Cardiac septum (tissue), 1 donor: ENCODE data around the gene VPS9D1. TPM values are rescaled to one million over a fixed set of nuclear protein-coding genes. Genes with fewer than 3 reads are reported as not detected.
"Not testable (repeated sequence)": the region's sequence is repeated elsewhere in the genome, so short reads cannot be mapped to it uniquely, and the experiment has no call there.

ENCODE experiments used
- DNase-seq: peaks from one replicate; pipeline ENCODE4 v3.0.0-alpha.2; 2020; ENCODE audit warnings: low spot score
- intact Hi-C: fragments of 100-400 bp; cut with DNase I; formaldehyde crosslinking; loops from one replicate; pipeline ENCODE4 v1.14.0; 2022
- total RNA-seq: library from RNA; stranded (reverse); fragmentation: NEBNext Ultra II Directional; extraction: Animal tissue kit (Norgen Biotek cat#: 25700); gene quantifications from one replicate; pipeline ENCODE4 v1.2.1, GENCODE V29; 2021
- donor health status: DM: no; HTN: no; CAD: no.

Gene VPS9D1
- total RNA-seq, 1 donor from 2014 or later: 19.7 TPM

DNA sequence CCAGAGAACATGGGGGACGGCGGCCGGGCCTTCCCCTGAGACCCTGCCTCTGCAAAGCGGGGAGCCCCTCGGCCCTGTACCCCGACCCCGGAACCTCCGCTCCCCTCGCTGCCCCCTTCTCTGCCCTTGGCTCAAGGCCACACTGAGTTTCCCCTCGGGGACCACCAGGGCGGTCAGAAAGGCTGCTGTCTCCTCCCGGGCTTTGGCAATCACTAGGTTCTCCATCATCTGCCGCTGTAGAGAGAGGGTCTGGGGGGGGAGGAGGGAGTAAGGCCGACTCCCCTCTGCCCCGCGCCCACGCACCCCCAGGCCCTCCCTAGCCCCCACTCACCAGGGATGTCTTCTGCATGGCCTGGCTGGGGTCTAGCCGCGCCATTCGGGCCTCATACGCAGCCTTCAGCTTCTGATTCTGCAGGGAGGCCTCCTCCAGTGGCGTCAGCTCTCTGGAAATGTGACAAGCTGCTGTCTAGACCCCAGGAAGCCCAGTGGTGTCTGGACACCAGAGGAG lies 8.4 kb downstream of the VPS9D1 start:
- intact Hi-C loops: no loop called here

DNA sequence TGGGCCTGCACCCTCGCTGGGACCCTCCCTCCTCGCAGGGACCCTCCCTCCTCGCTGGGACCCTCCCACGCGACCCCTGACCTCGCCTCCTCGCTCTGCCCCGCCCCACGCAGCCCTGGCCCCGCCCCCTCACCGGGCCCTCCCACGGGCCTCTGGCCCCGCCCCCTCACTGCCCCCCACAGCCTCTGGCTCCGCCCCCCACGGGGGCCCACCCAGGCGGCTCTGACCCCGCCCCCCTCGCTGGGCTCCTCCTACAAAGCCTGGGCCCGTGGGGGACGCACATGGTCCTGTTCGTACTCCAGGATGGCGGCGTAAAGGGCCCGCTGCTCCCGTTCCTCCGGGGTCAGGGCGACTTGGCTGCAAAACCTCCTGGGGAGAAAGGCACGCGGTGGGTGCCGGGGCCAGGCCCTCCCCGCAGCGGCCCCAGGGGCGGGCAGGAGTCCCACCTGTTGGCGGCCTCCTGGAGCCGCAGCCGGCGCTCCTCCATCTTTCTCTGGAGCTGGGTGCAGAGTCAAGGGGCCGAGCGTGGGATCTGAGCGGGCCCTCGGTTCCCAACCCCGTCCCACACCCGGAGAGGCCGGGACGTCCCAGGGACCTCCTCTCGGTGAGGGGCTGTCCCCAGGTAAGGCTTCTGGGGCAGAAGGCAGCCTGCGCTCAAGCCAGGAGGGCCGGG lies 9.0 kb downstream of the VPS9D1 start:
- DNase-seq: no peak
- intact Hi-C loops: no loop called here

More for the DNA sequence above, 8.4 kb downstream of the VPS9D1 start:
- DNase-seq: no peak

DNA sequence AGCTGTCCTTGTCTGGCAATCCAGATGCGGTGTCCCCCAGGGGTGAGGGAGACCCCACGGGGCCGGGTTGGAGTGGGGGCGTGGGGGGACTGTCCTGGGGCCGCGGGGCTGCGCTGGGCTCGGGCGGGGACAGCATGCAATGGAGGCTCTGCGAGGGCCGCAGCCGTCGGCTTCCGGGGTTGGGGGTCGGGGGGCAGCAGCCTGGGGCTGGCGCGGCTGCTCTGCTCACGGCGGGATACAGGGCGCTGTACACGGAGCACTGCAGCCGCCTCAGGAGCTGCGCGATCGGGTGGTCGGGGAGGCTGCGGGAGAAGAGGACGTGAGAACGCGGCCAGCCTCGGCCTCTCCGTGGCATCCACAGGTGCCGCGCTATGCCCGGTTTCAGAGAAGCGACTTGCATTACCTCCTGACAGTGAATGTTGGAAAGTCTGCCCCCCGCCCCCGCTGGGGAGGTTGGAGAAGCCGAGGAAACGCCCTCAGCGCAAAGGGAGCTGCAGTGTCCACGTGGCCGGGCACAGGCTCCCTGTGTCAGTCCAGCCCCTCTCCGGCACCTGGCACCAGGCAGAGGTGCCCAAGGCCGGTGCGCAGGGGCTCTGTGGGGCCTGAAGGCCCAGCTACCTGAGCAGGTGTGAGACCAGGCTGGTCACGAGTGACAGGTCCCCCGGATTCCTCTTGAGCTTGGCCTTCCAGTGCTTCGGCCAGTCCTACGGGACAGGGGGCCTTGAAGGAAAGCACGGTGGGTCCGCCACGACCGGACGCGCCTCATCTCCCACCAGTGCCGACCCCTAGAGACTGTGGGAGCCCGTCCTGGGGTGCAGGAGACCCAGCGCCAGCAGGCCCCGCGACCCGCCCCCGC lies 9.8 kb downstream of the VPS9D1 start:
- intact Hi-C loops: no loop called here
- DNase-seq: no peak

DNA sequence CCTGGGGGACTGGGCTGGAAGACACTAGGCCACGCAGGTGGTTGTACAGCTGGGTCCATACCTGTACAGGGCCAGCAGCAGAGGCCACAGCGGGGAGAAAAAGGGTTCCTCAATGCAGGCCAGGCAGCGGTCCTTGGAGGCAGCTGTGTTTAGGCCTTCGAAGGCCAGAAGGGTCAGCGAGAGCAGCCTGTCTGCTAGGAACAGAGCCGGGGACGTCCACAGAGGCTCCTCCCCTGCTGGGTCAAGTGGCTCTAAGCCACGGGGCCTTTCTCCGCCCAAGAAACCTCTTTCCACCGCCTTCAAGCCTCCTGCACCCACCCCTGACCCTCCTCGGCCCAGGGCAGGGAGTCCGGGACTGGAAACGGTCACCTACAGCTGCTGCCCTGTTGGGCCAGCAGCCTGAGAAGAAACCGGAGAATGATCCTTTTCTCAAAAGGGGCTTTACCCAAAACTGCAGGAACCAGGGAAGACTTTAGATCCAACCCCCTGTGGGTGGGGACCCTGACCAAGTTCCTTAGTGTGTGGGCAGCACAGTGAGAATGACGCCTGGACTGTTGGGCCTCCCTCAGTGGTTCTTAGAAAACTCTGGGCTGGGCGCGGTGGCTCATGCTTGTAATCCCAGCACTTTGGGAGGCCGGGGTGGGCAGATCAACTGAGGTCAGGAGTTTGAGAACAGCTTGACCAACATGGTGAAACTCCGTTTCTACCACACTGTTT lies 10.8 kb downstream of the VPS9D1 start:
- intact Hi-C loops: loop anchor here (5.0 kb wide), 1 partner anchor 82 kb away; no protein-coding TSS in a partner anchor

DNA sequence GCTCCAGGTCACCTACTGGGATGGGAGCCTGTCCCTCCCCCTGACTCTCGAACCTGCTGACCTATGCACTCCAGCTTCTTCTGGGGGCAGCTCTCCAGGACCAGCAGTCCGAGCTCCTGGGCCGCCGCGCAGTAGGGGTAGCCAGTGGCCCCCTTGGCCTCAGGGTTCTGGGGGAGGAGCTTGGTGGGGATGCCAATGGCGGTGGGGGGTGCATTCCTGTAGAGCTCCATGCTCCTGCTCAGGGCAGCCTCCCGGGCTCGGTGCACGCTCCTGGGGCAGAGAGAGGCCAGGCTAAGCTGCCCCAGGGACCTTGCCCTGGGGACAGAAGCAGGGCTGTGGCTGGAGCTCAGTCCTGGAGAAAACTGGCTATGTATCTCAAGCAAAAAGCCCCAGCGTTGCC lies 11.5 kb downstream of the VPS9D1 start:
- intact Hi-C loops: loop anchor here (5.0 kb wide), 1 partner anchor 83 kb away; no protein-coding TSS in a partner anchor
- DNase-seq: no peak

More for the DNA sequence above, 10.8 kb downstream of the VPS9D1 start:
- no peak for DNase-seq

- intact Hi-C loops: loop anchor here (5.0 kb wide), 1 partner anchor 84 kb away; no protein-coding TSS in a partner anchor
- no peak for DNase-seq
Measured at GRCh38 chr16:89708481-89708931, 12.2 kb downstream of the VPS9D1 start.

DNA sequence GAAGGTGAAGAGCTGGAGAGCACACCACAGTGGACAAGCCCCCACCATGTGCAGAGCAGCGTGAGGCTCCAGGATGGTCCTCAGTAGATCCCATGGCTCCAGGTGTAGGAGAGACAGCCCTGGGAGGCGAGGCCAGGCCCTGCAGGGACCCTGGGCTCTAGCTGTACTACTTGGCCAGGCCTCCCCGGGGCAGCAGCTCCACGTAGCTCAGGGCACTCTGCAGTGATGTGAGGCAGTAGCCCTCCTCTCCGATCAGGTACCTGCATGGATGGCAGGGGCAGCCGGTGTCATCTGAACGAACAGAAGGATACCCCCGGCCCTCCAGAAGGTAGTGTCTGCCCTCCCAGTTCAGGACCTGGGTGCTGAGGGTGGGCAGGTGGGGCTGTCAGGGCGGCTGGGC lies 13.0 kb downstream of the VPS9D1 start:
- no peak for DNase-seq
- intact Hi-C loops: loop anchor here (2.0 to 5.0 kb wide), 2 partner anchors 13 to 85 kb away; partner anchors contain the start of genes VPS9D1 and ZNF276

DNA sequence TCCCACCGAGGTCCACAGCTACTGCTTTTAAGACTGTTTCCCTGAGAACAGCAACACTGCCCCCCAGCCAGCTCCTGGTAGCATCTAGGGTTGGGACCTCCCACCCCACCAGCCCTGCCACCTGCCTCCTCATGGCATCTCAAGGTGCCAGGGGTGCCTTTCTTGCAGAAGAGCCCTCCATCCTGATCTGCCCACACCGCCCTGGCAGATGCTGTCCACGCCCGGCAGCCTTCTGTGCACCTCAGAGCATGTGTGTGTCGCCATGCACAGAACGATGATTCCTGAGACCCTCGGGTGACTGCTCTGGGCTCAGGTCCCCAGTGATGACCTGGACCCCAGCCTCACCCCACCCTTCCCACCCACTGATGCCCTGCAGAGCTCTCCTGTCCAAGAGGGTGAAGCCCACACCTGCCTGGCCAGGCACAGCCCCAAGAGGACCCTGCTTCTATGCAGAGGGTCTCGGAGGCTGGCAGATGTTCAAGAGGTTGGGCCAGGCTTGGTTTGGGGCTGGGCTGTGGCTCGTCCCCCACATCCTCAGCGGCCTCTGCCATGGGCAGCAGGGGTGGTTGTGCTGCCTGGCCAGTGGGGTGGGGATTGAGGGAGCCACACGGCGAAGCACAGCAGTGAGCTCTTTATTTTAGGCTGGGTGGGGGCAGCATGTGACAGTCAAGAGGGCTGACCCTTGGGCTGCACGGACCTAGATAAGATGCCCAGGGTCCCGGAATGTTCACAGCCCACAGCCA lies 14.0 kb downstream of the VPS9D1 start:
- intact Hi-C loops: loop anchor here (2.0 to 5.0 kb wide), 2 partner anchors 14 to 86 kb away; partner anchors contain the start of genes VPS9D1 and ZNF276
- no peak for DNase-seq

GRCh38 chr16:89705006-89705405 lies 15.7 kb downstream of the VPS9D1 start:
- DNase-seq: no peak
- intact Hi-C loops: loop anchor here (5.0 kb wide), 1 partner anchor 87 kb away; no protein-coding TSS in a partner anchor

- intact Hi-C loops: no loop called here
- no peak for DNase-seq
Measured at GRCh38 chr16:89704281-89704680, 16.4 kb downstream of the VPS9D1 start.

DNA sequence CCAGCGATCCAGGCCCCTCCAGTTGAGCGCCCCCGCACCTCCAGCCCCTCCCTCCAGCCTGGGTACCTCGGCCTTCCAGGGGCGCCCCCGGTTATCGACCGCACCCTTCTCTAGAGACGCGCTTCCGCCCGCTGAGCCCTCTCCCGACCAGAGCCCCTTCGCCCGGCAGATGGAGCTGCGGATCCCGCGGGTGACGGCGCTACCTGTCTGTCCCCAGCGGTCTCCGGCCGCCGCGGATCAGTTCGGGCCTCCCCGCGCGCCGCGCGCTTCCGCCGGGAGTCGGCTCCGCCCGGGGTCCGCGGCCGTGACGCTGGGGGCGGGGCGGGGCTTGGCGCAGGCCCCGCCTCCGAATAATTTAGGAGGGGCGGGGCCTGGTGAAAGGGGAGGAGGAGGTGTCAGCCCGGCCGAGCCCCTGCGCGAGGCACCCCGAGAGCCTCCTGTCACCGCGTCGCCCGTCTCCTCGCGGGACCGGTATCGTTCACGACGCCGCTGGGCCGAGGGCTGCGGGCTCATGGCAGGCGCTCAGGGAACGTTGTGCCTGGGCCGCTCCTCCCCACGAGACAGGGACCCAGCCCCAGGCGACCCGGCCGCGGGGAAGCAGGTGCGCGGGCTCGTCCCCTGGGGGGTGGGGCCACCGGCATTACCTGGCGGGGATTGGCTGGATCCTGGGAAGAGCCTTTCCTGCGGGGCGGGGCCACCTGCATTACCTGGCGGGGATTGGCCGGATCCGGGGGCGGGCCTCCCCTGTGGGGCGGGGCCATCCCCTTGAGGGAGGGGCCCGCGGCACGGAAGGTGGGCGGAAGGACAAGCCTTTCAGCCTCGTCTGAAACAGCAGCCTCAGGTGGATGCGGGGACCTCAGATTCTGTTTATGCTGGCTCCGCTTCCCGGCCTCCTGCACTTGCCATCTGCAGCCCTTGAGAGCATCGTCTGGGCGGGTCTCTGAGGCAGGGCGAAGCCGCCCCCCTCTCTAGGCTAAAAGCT lies 19.0 kb downstream of the VPS9D1 start, which contains the start of gene SPATA2L:
TSS of gene SPATA2L (minus strand) at position 281 of the 982 bp plus-strand sequence. CDS start 473 bp downstream, outside the sequence.
- intact Hi-C loops: loop anchor here (2.0 kb wide), 1 partner anchor 159 kb away; no protein-coding TSS in a partner anchor
- DNase-seq: peak; percentile 97

DNA sequence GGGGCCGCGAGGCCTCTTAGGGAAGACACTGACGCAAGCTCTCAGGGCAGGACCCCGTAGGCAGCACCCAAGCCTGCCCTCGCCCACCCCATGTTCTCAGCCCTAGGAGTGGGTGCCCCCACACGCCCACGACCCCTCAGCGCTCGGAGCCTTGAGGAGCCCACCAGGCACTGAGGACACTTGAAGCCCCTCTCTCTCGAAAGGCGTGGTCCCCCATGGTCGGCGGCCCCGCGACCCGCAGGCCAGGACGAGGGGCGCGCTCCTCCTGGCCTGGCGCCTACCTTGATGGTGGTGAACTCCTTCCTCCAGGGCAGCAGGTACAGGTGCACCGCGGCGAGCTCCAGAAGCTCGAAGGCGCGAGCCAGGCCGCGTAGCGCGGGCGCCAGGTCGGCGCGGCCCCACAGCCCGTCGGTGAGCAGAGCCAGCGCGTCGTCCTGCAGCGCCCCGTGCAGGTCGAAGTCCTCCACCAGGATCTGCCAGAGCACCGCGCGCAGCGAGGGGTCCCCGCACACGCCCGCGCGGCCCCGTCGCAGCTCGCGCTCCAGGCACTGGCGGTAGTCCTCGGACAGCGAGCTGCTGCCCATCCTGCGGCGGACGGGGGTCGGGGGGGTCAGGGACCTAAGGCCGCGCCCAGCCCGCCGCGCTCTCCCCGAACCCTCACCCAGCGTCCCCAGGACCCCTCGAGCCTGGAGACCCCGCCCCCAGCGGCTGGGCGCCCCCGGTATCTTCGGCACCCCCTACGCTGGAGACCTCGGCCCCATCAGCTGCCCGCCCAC lies 19.9 kb downstream of the VPS9D1 start:
- intact Hi-C loops: loop anchor here (2.0 kb wide), 1 partner anchor 160 kb away; no protein-coding TSS in a partner anchor
- DNase-seq: peak; percentile 76

GRCh38 chr16:89700100-89700648 lies 20.5 kb downstream of the VPS9D1 start:
- intact Hi-C loops: loop anchor here (2.0 kb wide), 1 partner anchor 161 kb away; no protein-coding TSS in a partner anchor
- peak; percentile 100 for DNase-seq

GRCh38 chr16:89699629-89700099 lies 21.0 kb downstream of the VPS9D1 start:
- not testable (repeated sequence) for DNase-seq
- intact Hi-C loops: loop anchor here (2.0 kb wide), 1 partner anchor 161 kb away; no protein-coding TSS in a partner anchor

- intact Hi-C loops: not testable (repeated sequence)
- DNase-seq: peak; percentile 20
Measured at GRCh38 chr16:89698717-89699116, 22.0 kb downstream of the VPS9D1 start.
